SJSA1 (cell line): ENCODE measurements around the gene CYP2C19. TPM values are rescaled to one million over a fixed set of nuclear protein-coding genes. Genes with fewer than 3 reads are reported as not detected.

Source experiments
- DNase-seq, 2 experiments: peaks; one replicate each; pipeline ENCODE4 v3.0.0-alpha.2; 2015 to 2020; ENCODE audit warnings: low spot score in 2 of 2, low read depth in 1 of 2
- H3K27ac ChIP-seq: fragments of 250-450 bp; sonication (Bioruptor Pico); 2 replicates; pipeline ENCODE4 v1.5.1; 2020; ENCODE audit warnings: mild to moderate bottlenecking, moderate library complexity
- H3K27me3 ChIP-seq: fragments of 250-450 bp; sonication (Bioruptor Pico); replicated peaks from 2 replicates; pipeline ENCODE4 v1.5.1; 2020; ENCODE audit warnings: mild to moderate bottlenecking, moderate library complexity
- H3K36me3 ChIP-seq: fragments of 250-450 bp; sonication (Bioruptor Pico); 2 replicates; pipeline ENCODE4 v1.5.1; 2020; ENCODE audit warnings: mild to moderate bottlenecking
- H3K4me1 ChIP-seq: fragments of 250-450 bp; sonication (Bioruptor Pico); replicated peaks from 2 replicates; pipeline ENCODE4 v1.6.1; 2021; ENCODE audit warnings: mild to moderate bottlenecking
- H3K4me3 ChIP-seq: fragments of 250-450 bp; sonication (Bioruptor Pico); 2 replicates; pipeline ENCODE4 v1.5.1; 2020; ENCODE audit warnings: mild to moderate bottlenecking
- H3K9me3 ChIP-seq: fragments of 250-450 bp; sonication (Bioruptor Pico); replicated peaks from 2 replicates; pipeline ENCODE4 v1.5.1; 2020; ENCODE audit warnings: mild to moderate bottlenecking
- total RNA-seq: library from RNA; depleted of rRNA; stranded (reverse); fragments of >200 nt; shearing (Covaris generic); gene quantifications from 2 replicates; pipeline ENCODE4 v1.2.3, GENCODE V29; 2014; rRNA removed

CYP2C19 gene
- total RNA-seq, 1 experiment from 2014 or later = not detected

GRCh38 chr10:94902570-94902969, 140.1 kb downstream of the CYP2C19 start:
- H3K36me3 ChIP-seq = no peaks in the 10 kb centered on the region
- no peaks in the 10 kb centered on the region for H3K9me3 ChIP-seq
- DNase-seq = no peak
- no peak overlapping the region for H3K4me3 ChIP-seq
- H3K4me1 ChIP-seq = no peaks in the 10 kb centered on the region
- no peak overlapping the region for H3K27ac ChIP-seq
- H3K27me3 ChIP-seq = no peaks in the 10 kb centered on the region

Other genes with a start within 250 kb of the CYP2C19 start
- 150 and 162 TPM in 2 replicates for gene HELLS, start 216.9 kb upstream of the CYP2C19 start, total RNA-seq
- gene CYP2C18, start 79.0 kb upstream of the CYP2C19 start, total RNA-seq = not detected in 2 replicates
- gene CYP2C9, start 176.0 kb downstream of the CYP2C19 start, total RNA-seq = not detected in 2 replicates